HG03097 (cell line): ENCODE data around the gene ZNF385B.
"Not testable (repeated sequence)": the region's sequence is repeated elsewhere in the genome, so short reads cannot be mapped to it uniquely, and the experiment has no call there.

Source experiments
- ATAC-seq: cut with Tn5 transposase; IDR thresholded peaks from one replicate; pipeline ENCODE4 v1.9.1; 2021; ENCODE audit not compliant: unreplicated experiment, low FRiP score

ZNF385B gene

GRCh38 chr2:179805001-179805400 is 56.4 kb downstream of the ZNF385B start:
- ATAC-seq, result no peak

- ATAC-seq, result no peak
Observed at GRCh38 chr2:179804206-179804605, 57.2 kb downstream of the ZNF385B start.

GRCh38 chr2:179802051-179802882 is 59.1 kb downstream of the ZNF385B start:
- ATAC-seq, result no peak

GRCh38 chr2:179800776-179801175 is 60.6 kb downstream of the ZNF385B start:
- no peak for ATAC-seq

GRCh38 chr2:179796213-179797007 is 65.0 kb downstream of the ZNF385B start:
- ATAC-seq, result no peak

- ATAC-seq, result no peak
Observed at GRCh38 chr2:179793902-179794301, 67.5 kb downstream of the ZNF385B start.

- ATAC-seq, result no peak
Observed at GRCh38 chr2:179793238-179793637, 68.2 kb downstream of the ZNF385B start.

GRCh38 chr2:179790235-179791217 is 70.9 kb downstream of the ZNF385B start:
- no peak for ATAC-seq

- no peak for ATAC-seq
Observed at GRCh38 chr2:179788104-179788503, 73.3 kb downstream of the ZNF385B start.

- ATAC-seq, result no peak
Observed at GRCh38 chr2:179787601-179788000, 73.8 kb downstream of the ZNF385B start.

GRCh38 chr2:179785902-179786301 is 75.5 kb downstream of the ZNF385B start:
- ATAC-seq, result no peak

GRCh38 chr2:179782346-179782745 is 79.1 kb downstream of the ZNF385B start:
- ATAC-seq, result not testable (repeated sequence)

- ATAC-seq, result no peak
Observed at GRCh38 chr2:179773986-179774385, 87.4 kb downstream of the ZNF385B start.

GRCh38 chr2:179772346-179772745 is 89.1 kb downstream of the ZNF385B start:
- no peak for ATAC-seq

GRCh38 chr2:179771791-179772190 is 89.6 kb downstream of the ZNF385B start:
- ATAC-seq, result no peak

- no peak for ATAC-seq
Observed at GRCh38 chr2:179770029-179770428, 91.4 kb downstream of the ZNF385B start.

- ATAC-seq, result no peak
Observed at GRCh38 chr2:179769323-179769722, 92.1 kb downstream of the ZNF385B start.

GRCh38 chr2:179768765-179769164 is 92.6 kb downstream of the ZNF385B start:
- ATAC-seq, result no peak

GRCh38 chr2:179765666-179766065 is 95.7 kb downstream of the ZNF385B start:
- no peak for ATAC-seq

- peak; percentile 95 for ATAC-seq
Observed at GRCh38 chr2:179764710-179765109, 96.7 kb downstream of the ZNF385B start.

- no peak for ATAC-seq
Observed at GRCh38 chr2:179758636-179759035, 102.8 kb downstream of the ZNF385B start.
